Urothelium cell line (cell line): ENCODE data around the gene RBM20.
"Not testable (repeated sequence)": the region's sequence is repeated elsewhere in the genome, so short reads cannot be mapped to it uniquely, and the experiment has no call there.

ENCODE experiments used
- DNase-seq: peaks from one replicate; pipeline ENCODE4 v3.0.0; 2011; ENCODE audit warnings: low spot score, mixed read lengths
- FAIRE-seq: peaks from 2 replicates; lab custom pipeline; 2011; peaks lifted over from hg19 to GRCh38; lab: Jason Lieb, UNC

RBM20 gene

GRCh38 chr10:110625356-110625894 is 18.7 kb upstream of the RBM20 start:
- DNase-seq (no peak), FAIRE-seq (no peak)

GRCh38 chr10:110625951-110626855 is 17.9 kb upstream of the RBM20 start:
- no peak for DNase-seq
- no peak for FAIRE-seq

- DNase-seq (no peak), FAIRE-seq (no peak)
Measured at GRCh38 chr10:110628161-110628560, 16.0 kb upstream of the RBM20 start.

GRCh38 chr10:110629680-110630191 is 14.4 kb upstream of the RBM20 start:
- no peak for FAIRE-seq
- peak; percentile 58 for DNase-seq

GRCh38 chr10:110631934-110632333 is 12.2 kb upstream of the RBM20 start:
- no peak for DNase-seq
- no peak for FAIRE-seq

- DNase-seq (no peak), FAIRE-seq (no peak)
Measured at GRCh38 chr10:110632591-110633215, 11.4 kb upstream of the RBM20 start.

GRCh38 chr10:110634527-110635209 is 9.5 kb upstream of the RBM20 start:
- FAIRE-seq, result peak; percentile 69
- DNase-seq, result peak; percentile 73

GRCh38 chr10:110636572-110636931 is 7.6 kb upstream of the RBM20 start:
- FAIRE-seq, result no peak
- DNase-seq, result no peak

- DNase-seq (no peak), FAIRE-seq (peak; percentile 48)
Measured at GRCh38 chr10:110636932-110637557, 7.1 kb upstream of the RBM20 start.

GRCh38 chr10:110637558-110638053 is 6.5 kb upstream of the RBM20 start:
- FAIRE-seq, result no peak
- DNase-seq, result peak; percentile 27

- DNase-seq (no peak), FAIRE-seq (no peak)
Measured at GRCh38 chr10:110638319-110638718, 5.8 kb upstream of the RBM20 start.

- FAIRE-seq, DNase-seq: not testable (repeated sequence)
Measured at GRCh38 chr10:110639046-110639445, 5.1 kb upstream of the RBM20 start.

GRCh38 chr10:110639858-110640257 is 4.3 kb upstream of the RBM20 start:
- DNase-seq, FAIRE-seq: not testable (repeated sequence)

- DNase-seq (peak; percentile 81), FAIRE-seq (peak; percentile 75)
Measured at GRCh38 chr10:110641256-110641655, 2.9 kb upstream of the RBM20 start.

- DNase-seq (no peak), FAIRE-seq (no peak)
Measured at GRCh38 chr10:110642204-110643034, 1.7 kb upstream of the RBM20 start.

- DNase-seq (no peak), FAIRE-seq (no peak)
Measured at GRCh38 chr10:110643035-110643652, 992 bp upstream of the RBM20 start.

- no peak for DNase-seq
Measured at GRCh38 chr10:110644598-110645462, 694 bp downstream of the RBM20 start.

More at GRCh38 chr10:110644598-110645462, 694 bp downstream of the RBM20 start:
- FAIRE-seq, result no peak
